CD4-positive, alpha-beta T cell treated with Interleukin-17A for 4 hours (primary cell): ENCODE measurements around the gene HELZ.
"Not testable (repeated sequence)": the region's sequence is repeated elsewhere in the genome, so short reads cannot be mapped to it uniquely, and the experiment has no call there.

Experiments used
- DNase-seq: peaks from one replicate; pipeline ENCODE4 v3.0.0-alpha.2; 2020; ENCODE audit warnings: mixed read lengths

The HELZ gene

GRCh38 chr17:67139784-67140665, 105.0 kb downstream of the HELZ start:
- DNase-seq: no peak

GRCh38 chr17:67139289-67139688, 105.7 kb downstream of the HELZ start:
- DNase-seq: no peak

GRCh38 chr17:67138392-67138791, 106.6 kb downstream of the HELZ start:
- DNase-seq: no peak

GRCh38 chr17:67137860-67138259, 107.1 kb downstream of the HELZ start:
- peak; percentile 8 for DNase-seq

- no peak for DNase-seq
Observed at GRCh38 chr17:67137026-67137370, 108.0 kb downstream of the HELZ start.

GRCh38 chr17:67136191-67137025, 108.6 kb downstream of the HELZ start:
- no peak for DNase-seq

GRCh38 chr17:67133161-67133560, 111.8 kb downstream of the HELZ start:
- DNase-seq: no peak

GRCh38 chr17:67132366-67132765, 112.6 kb downstream of the HELZ start:
- no peak for DNase-seq

- no peak for DNase-seq
Observed at GRCh38 chr17:67130768-67131167, 114.2 kb downstream of the HELZ start.

- no peak for DNase-seq
Observed at GRCh38 chr17:67129283-67129682, 115.7 kb downstream of the HELZ start.

- DNase-seq: no peak
Observed at GRCh38 chr17:67128700-67129099, 116.3 kb downstream of the HELZ start.

GRCh38 chr17:67127925-67128324, 117.1 kb downstream of the HELZ start:
- DNase-seq: no peak

- no peak for DNase-seq
Observed at GRCh38 chr17:67126983-67127382, 118.0 kb downstream of the HELZ start.

- not testable (repeated sequence) for DNase-seq
Observed at GRCh38 chr17:67126543-67126942, 118.5 kb downstream of the HELZ start.

- DNase-seq: no peak
Observed at GRCh38 chr17:67125924-67126323, 119.1 kb downstream of the HELZ start.

- DNase-seq: no peak
Observed at GRCh38 chr17:67125417-67125816, 119.6 kb downstream of the HELZ start.

GRCh38 chr17:67124450-67125148, 120.4 kb downstream of the HELZ start:
- no peak for DNase-seq

- DNase-seq: no peak
Observed at GRCh38 chr17:67123699-67124098, 121.3 kb downstream of the HELZ start.

- DNase-seq: no peak
Observed at GRCh38 chr17:67121316-67121891, 123.6 kb downstream of the HELZ start.

GRCh38 chr17:67119102-67119501, 125.9 kb downstream of the HELZ start:
- DNase-seq: no peak

GRCh38 chr17:67116045-67116575, 128.9 kb downstream of the HELZ start:
- DNase-seq: no peak

- no peak for DNase-seq
Observed at GRCh38 chr17:67115401-67115800, 129.6 kb downstream of the HELZ start.

GRCh38 chr17:67113486-67113885, 131.5 kb downstream of the HELZ start:
- DNase-seq: no peak
